HG03196 (cell line): ENCODE results near the gene PAK1.

Source experiments
- ATAC-seq: cut with Tn5 transposase; IDR thresholded peaks from one replicate; pipeline ENCODE4 v1.9.1; 2021; ENCODE audit not compliant: unreplicated experiment

The PAK1 gene

DNA sequence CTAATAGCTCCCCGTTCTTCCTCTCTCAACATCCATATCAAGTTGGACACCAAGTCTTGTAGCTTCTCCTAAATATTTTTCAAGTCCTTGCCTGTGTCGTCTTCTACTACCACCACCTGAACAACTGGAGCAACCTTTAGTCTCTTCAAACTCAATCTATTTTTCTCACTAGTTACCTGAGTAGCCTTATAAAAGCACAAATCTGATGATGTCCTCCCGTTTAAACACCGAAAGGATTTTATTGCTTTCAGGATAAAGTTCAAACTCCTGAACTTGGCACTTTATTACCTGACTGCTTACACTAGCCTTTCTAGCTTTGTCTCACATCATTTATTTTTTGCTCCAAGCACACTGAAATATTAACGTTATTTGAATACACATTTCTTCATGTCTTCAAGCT, 1.3 kb upstream of the PAK1 start:
- no peak for ATAC-seq

- no peak for ATAC-seq
Observed at GRCh38 chr11:77474684-77475060, 778 bp upstream of the PAK1 start.

GRCh38 chr11:77472991-77473800, 698 bp downstream of the PAK1 start:
- peak; percentile 31 for ATAC-seq

DNA sequence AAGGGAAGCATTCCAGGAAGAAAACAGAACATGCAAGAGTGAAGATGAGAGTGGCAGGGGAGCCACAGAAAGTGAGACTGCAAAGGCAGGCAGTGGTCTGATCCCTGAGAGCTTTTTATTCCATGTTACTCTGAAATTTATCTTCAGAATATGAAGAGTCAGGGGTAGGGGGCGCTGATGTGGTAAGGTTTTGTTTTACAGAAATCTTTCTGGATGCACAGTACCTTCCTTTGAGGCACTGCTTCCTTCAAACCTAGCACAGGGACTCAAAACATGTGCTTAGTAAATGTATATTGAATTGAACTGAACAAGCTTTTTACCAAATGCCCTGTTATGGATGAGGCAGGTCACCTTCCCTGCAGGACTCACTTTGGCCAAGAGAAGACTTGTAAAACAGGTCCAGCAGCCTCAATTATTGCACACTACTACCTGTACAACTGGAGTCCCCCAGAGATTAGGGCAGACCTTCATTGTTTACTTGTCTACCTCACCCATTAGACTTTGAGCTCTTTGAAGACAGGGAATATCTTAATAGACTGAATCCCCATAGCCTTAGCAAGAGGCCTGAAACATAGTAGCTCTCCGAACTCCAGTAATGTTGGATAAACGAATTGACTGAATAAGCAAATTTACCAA, 2.2 kb downstream of the PAK1 start:
- no peak for ATAC-seq

GRCh38 chr11:77470971-77471370, 2.9 kb downstream of the PAK1 start:
- ATAC-seq, result no peak

GRCh38 chr11:77470504-77470903, 3.4 kb downstream of the PAK1 start:
- ATAC-seq, result no peak

DNA sequence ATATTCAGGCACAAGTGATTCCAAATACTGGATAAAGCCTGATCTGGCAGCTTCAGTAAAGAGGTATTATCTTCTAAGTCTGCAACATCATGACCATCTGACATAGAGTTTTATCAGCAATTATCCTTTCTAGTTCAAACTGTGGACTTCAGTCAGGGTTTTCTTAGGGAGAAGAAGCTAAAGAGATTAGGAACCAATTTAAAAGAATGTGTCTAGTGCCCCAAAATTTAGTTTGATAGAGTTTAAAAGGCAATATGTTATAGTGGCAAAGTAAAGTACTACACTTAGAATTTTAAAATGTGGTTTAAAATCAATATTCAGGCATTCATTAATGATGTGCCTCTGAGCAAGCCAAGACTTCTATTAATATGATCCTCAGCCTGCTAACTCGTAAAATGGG, 5.4 kb downstream of the PAK1 start:
- ATAC-seq, result no peak

- no peak for ATAC-seq
Observed at GRCh38 chr11:77467993-77468392, 5.9 kb downstream of the PAK1 start.

DNA sequence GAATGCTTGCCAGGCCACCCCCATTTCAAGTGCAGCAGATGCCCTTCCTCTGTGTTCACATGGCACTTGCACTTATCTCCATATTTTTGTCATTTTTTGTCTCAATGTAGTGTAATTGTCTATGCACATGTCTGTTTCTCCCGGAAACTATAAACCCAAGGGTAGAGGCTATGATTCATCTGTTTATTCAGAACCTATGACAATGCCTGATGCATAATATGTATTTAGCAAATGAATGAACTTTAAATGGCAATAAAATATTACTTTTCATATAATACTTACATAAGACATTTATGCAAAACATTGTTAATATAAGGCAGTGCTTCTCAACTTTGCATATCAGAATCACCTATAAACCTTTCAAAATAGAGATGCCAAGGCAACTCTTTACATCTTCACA, 6.7 kb downstream of the PAK1 start:
- no peak for ATAC-seq

DNA sequence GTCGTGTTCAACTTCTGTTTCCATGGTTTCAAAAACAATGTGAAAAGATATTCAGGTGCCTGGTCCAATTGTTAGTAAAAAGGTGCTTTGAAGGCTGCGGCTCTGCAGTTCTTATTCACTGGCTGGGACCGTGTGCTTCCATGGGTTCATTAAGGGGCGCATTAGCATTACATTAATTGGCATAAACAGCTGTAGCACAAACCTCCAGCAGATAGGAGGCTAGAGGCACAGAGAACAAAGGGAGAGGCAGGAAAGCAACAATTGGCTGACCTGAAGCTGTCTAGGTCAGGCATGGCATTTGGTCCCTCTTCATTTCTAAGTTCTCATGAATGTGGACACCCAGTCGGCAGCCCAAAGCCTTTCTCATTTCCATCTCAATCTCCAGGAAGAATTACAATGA, 16.6 kb downstream of the PAK1 start:
- peak; percentile 16 for ATAC-seq

DNA sequence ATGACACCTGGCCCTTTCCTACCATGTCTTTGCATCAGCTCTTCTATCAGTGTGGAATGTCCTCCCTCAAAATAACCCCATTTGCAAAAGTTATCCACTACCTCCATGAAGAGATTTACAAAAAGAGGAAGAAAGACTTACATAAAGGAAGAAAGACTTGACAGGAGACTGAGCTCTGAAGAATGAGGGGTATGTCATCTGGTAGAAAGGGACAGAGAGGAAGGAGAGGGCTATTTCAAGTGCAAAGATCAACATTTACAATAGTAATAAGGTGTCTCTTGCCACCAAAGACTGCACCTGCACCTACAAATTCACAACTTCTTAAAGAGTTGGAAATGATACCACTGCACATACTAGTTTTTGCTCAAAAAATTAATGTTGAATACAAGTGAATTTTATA, 18.2 kb downstream of the PAK1 start:
- no peak for ATAC-seq

DNA sequence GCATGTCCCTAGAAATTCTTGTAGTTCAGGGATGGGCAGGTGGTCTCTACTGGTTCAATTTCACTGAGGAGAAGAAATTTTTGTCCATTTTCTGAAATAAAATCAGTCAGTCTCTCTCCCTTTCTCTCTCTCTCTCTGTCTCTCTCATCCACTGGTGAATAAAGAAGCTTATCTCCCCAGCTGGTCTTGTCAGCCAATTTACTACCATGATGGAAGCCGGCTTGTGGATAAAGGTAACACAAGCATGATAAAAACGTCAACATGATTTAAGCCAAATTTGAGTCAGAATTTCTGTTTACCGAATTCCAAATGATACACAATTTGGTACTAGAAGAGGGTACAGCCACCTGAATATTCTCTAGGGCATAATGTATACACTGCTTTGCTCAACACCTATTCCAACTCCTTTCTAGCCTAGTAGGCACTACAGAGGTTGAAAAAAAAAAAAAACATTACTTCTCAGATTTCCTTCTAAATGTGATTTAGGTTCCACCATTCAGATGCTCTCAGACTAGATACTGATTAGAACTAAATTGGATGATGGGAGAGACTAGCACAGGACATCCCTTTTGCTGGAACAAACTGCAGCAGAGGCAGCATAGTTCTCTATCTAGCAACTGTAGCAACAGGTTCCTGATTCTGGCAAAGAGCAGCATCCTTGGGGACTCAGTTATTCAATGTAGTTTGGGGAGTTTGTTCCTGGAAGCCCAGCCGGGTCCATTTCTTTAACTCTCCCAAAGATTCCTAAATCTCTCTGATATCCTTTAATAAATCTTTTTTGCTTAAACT, 18.8 kb downstream of the PAK1 start:
- no peak for ATAC-seq

DNA sequence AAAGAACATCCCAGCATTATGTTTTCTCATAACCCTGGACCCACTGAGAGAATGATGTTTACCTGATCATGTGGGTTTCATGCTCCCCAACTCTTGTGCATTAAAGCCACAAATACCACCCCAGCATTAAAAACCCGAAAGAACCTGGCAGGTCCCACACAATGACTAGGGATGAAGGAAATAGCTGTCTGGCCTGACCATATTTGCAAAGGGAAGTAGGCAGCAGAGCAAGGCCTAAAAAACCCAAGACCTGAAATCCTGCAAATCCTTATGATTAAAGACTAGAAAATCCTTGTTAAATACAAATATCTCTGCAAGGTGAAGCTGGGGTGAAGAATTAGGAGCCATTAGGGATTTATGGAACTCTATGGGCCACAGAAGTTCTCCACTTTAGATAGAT, 23.7 kb downstream of the PAK1 start:
- ATAC-seq, result no peak

DNA sequence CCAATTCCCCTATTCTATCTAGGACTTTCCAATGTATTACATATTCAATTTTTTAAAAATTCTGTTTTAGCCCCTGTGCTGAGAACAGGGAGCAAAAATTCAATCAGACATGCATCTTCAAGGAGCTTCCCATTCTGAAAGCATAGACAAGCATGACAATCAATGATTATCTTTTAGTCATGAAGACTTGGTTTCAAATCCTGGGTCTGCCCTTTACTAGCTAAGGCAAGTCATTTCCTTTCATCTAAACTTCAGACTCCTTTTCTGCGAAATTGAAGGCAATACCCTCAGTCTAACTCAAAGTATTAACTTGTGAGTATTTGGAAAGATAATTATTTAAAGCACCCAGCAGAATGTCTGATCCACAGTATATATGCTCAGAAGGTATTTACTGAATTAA, 24.1 kb downstream of the PAK1 start:
- ATAC-seq, result no peak

GRCh38 chr11:77449060-77449521, 24.8 kb downstream of the PAK1 start:
- peak; percentile 45 for ATAC-seq

- ATAC-seq, result no peak
Observed at GRCh38 chr11:77448269-77448668, 25.6 kb downstream of the PAK1 start.

- no peak for ATAC-seq
Observed at GRCh38 chr11:77446911-77447629, 26.8 kb downstream of the PAK1 start.

DNA sequence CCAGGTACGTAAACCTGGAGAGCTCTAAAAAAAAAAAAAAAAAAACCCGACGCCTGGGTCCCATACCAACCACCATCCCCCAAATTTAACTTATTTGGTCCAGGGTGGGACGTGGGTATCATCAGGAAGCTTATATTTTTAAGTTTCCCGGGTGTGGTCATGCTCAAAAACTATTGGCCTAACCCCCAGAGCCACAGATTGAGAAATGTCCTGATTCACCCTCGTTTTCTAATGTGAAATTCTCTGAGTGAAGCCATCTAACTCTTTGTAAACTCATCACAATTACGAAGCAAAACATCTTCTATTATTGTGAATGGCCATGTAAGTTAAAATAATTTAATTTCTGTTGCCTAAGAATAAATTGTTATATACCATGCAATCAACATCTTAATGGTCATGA, 29.6 kb downstream of the PAK1 start:
- ATAC-seq, result no peak

GRCh38 chr11:77442394-77443053, 31.4 kb downstream of the PAK1 start:
- peak; percentile 48 for ATAC-seq

DNA sequence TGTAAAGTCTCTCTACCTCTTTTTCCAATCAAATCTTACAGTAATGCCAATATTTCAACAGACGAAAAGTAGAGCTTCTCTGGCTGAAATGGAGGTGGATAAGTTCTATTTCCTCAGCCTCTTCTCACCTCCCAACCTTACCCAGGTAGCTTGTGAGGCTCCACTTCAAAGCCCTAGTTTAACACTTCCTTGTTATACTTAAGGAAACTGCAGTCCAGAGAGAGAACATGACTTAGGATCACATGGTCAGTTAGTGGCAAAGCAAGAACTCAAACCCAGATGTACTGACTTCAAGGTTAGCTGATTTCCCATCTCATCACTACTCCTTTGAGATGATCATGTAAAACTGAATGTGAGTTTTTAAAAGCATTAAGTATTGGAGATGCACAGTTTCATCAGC, 32.5 kb downstream of the PAK1 start:
- no peak for ATAC-seq

DNA sequence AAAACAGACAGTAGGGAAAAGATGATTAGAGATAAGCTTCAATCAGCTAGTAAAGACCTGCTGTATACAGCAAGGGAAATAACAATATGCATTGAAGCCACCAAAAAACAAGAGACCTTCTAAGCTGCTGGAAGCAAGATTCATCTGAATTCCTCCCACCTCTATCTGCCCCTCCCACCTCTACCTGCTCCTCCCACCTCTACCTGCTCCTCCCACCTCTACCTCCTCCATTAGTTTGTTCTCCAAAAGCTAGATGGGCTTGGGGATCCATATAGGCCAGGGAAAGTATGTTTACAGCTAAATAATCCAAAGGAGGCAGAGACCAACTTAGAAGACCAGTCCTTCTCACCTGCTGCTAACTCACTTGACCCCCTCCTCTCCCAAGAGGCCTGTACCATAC, 33.2 kb downstream of the PAK1 start:
- no peak for ATAC-seq
